CD4-positive, alpha-beta T cell treated with Interleukin-17A for 4 hours (primary cell): ENCODE results near the gene NOXA1.
A peak's percentile ranks its signal among the peaks of the same experiment; 100 is the strongest.

Experiments used
- DNase-seq: peaks from one replicate; pipeline ENCODE4 v3.0.0-alpha.2; 2020; ENCODE audit warnings: mixed read lengths

Gene NOXA1

GRCh38 chr9:137455359-137455991, 32.3 kb downstream of the NOXA1 start:
- DNase-seq, result no peak

GRCh38 chr9:137456061-137456863, 33.1 kb downstream of the NOXA1 start:
- no peak for DNase-seq

GRCh38 chr9:137456864-137457405, 33.7 kb downstream of the NOXA1 start:
- DNase-seq, result no peak

GRCh38 chr9:137457406-137458193, 34.4 kb downstream of the NOXA1 start:
- no peak for DNase-seq

- no peak for DNase-seq
Observed at GRCh38 chr9:137458194-137459151, 35.3 kb downstream of the NOXA1 start.

GRCh38 chr9:137459152-137459600, 36.0 kb downstream of the NOXA1 start, which contains the start of gene NSMF:
Gene NSMF, minus strand, starts transcription at chr9:137459334. Its CDS starts 232 bp downstream, at chr9:137459102.
- peak; percentile 97 for DNase-seq

- DNase-seq, result no peak
Observed at GRCh38 chr9:137459601-137460362, 36.6 kb downstream of the NOXA1 start.

GRCh38 chr9:137460363-137461315, 37.4 kb downstream of the NOXA1 start:
- no peak for DNase-seq

- DNase-seq, result no peak
Observed at GRCh38 chr9:137461316-137461662, 38.1 kb downstream of the NOXA1 start.

- DNase-seq, result peak; percentile 78
Observed at GRCh38 chr9:137461663-137462395, 38.6 kb downstream of the NOXA1 start.

- DNase-seq, result no peak
Observed at GRCh38 chr9:137462396-137462985, 39.3 kb downstream of the NOXA1 start.

- DNase-seq, result no peak
Observed at GRCh38 chr9:137462986-137463930, 40.1 kb downstream of the NOXA1 start.

GRCh38 chr9:137463931-137464290, 40.7 kb downstream of the NOXA1 start:
- no peak for DNase-seq

- DNase-seq, result no peak
Observed at GRCh38 chr9:137464291-137464999, 41.3 kb downstream of the NOXA1 start.

GRCh38 chr9:137465000-137465719, 42.0 kb downstream of the NOXA1 start:
- no peak for DNase-seq

GRCh38 chr9:137465720-137466388, 42.7 kb downstream of the NOXA1 start:
- DNase-seq, result no peak
